ENCODE data around the gene PRRC2B.

DNA sequence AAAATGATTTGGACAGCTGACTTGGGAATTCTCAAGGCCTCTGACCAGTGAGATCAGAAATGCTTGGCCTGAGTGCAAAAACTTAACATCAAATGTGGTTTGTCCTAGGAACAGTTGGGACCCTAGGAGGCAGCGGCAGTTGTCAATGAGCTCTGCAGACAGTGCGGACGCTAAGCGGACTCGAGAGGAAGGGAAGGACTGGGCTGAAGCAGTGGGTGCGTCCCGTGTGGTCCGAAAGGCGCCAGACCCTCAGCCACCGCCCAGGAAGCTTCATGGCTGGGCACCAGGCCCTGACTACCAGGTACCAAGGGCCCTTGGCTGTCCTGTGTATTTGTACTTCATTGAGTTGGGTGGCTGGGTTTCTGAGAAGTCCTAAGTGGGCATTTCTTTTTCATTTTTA is 65.2 kb downstream of the PRRC2B start:
- TF ChIP-seq, protein P1, sequence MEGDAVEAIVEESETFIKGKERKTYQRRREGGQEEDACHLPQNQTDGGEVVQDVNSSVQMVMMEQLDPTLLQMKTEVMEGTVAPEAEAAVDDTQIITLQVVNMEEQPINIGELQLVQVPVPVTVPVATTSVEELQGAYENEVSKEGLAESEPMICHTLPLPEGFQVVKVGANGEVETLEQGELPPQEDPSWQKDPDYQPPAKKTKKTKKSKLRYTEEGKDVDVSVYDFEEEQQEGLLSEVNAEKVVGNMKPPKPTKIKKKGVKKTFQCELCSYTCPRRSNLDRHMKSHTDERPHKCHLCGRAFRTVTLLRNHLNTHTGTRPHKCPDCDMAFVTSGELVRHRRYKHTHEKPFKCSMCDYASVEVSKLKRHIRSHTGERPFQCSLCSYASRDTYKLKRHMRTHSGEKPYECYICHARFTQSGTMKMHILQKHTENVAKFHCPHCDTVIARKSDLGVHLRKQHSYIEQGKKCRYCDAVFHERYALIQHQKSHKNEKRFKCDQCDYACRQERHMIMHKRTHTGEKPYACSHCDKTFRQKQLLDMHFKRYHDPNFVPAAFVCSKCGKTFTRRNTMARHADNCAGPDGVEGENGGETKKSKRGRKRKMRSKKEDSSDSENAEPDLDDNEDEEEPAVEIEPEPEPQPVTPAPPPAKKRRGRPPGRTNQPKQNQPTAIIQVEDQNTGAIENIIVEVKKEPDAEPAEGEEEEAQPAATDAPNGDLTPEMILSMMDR (IDR thresholded peaks at IDR 0.05; ENCODE audit: low read depth, low read length, missing input control): no peak
- TF ChIP-seq RXRA (IDR thresholded peaks at IDR 0.05): no peak
- TF ChIP-seq JUND (IDR thresholded peaks at IDR 0.05): no peak
- no peak for TF ChIP-seq FOXA1 (IDR thresholded peaks at IDR 0.05)
- TF ChIP-seq, protein P2, sequence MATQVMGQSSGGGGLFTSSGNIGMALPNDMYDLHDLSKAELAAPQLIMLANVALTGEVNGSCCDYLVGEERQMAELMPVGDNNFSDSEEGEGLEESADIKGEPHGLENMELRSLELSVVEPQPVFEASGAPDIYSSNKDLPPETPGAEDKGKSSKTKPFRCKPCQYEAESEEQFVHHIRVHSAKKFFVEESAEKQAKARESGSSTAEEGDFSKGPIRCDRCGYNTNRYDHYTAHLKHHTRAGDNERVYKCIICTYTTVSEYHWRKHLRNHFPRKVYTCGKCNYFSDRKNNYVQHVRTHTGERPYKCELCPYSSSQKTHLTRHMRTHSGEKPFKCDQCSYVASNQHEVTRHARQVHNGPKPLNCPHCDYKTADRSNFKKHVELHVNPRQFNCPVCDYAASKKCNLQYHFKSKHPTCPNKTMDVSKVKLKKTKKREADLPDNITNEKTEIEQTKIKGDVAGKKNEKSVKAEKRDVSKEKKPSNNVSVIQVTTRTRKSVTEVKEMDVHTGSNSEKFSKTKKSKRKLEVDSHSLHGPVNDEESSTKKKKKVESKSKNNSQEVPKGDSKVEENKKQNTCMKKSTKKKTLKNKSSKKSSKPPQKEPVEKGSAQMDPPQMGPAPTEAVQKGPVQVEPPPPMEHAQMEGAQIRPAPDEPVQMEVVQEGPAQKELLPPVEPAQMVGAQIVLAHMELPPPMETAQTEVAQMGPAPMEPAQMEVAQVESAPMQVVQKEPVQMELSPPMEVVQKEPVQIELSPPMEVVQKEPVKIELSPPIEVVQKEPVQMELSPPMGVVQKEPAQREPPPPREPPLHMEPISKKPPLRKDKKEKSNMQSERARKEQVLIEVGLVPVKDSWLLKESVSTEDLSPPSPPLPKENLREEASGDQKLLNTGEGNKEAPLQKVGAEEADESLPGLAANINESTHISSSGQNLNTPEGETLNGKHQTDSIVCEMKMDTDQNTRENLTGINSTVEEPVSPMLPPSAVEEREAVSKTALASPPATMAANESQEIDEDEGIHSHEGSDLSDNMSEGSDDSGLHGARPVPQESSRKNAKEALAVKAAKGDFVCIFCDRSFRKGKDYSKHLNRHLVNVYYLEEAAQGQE (IDR thresholded peaks at IDR 0.05): no peak
- no peak for TF ChIP-seq RAD21 (IDR thresholded peaks at IDR 0.05)
- TF ChIP-seq SP1 (IDR thresholded peaks at IDR 0.05): no peak
- no peak for TF ChIP-seq GABPA (IDR thresholded peaks at IDR 0.05 in 1 of 2, conservative IDR thresholded peaks at IDR 0.05 in 1 of 2)
- TF ChIP-seq, protein P3, sequence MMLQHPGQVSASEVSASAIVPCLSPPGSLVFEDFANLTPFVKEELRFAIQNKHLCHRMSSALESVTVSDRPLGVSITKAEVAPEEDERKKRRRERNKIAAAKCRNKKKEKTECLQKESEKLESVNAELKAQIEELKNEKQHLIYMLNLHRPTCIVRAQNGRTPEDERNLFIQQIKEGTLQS (IDR thresholded peaks at IDR 0.05): no peak
- TF ChIP-seq, protein P4, sequence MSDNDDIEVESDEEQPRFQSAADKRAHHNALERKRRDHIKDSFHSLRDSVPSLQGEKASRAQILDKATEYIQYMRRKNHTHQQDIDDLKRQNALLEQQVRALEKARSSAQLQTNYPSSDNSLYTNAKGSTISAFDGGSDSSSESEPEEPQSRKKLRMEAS (IDR thresholded peaks at IDR 0.05): no peak
- no peak for TF ChIP-seq YY1 (IDR thresholded peaks at IDR 0.05)
- no peak for TF ChIP-seq EGR1 (IDR thresholded peaks at IDR 0.05; ENCODE audit: low read depth in 2 of 2)
- TF ChIP-seq, protein P5, sequence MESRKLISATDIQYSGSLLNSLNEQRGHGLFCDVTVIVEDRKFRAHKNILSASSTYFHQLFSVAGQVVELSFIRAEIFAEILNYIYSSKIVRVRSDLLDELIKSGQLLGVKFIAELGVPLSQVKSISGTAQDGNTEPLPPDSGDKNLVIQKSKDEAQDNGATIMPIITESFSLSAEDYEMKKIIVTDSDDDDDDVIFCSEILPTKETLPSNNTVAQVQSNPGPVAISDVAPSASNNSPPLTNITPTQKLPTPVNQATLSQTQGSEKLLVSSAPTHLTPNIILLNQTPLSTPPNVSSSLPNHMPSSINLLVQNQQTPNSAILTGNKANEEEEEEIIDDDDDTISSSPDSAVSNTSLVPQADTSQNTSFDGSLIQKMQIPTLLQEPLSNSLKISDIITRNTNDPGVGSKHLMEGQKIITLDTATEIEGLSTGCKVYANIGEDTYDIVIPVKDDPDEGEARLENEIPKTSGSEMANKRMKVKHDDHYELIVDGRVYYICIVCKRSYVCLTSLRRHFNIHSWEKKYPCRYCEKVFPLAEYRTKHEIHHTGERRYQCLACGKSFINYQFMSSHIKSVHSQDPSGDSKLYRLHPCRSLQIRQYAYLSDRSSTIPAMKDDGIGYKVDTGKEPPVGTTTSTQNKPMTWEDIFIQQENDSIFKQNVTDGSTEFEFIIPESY (IDR thresholded peaks at IDR 0.05): no peak

All from liver (tissue), 3 donors.